Activated T-helper 1 cell treated with Interleukin-2 at 50 U/mL for 16 hours (primary cell): Measurements from ENCODE around the gene ZNF501.
A peak's percentile ranks its signal among the peaks of the same experiment; 100 is the strongest.

Experiments
- DNase-seq: peaks from one replicate; pipeline ENCODE4 v3.0.0-alpha.2; 2020; ENCODE audit warnings: low read depth

ZNF501 gene

GRCh38 chr3:44729384-44729910 lies at the start of gene ZNF501:
Gene ZNF501, plus strand, starts transcription at chr3:44729635. Its CDS starts 4,787 bp downstream, at chr3:44734422.
- DNase-seq, result peak; percentile 74

DNA sequence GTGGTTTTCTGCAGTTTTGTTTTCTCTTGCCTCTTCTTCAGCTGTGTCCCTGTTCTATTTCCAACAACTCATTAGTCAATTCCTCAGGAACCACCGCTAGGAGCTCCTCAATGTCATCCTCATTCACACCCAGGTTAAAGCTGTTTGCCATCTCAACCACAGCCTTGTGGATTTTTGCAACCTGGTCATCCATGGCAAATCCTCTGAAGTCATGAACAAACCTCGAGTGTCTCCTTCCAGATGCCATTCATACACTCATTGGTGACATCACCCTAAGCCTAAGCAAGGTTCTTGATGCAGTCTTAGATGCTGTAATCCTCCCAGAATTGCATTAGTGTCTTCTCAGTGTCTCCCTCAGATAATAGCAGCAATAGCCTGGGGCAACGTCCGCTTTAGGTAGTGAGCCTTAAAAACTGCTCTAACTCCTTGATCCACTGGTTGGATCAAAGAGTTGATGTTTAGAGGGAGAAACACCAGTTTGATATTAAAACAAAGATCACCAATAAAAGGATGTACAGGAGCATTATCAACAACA lies 48.4 kb upstream of the ZNF501 start:
- no peak for DNase-seq

GRCh38 chr3:44682182-44682896 lies 47.1 kb upstream of the ZNF501 start:
- DNase-seq, result no peak

DNA sequence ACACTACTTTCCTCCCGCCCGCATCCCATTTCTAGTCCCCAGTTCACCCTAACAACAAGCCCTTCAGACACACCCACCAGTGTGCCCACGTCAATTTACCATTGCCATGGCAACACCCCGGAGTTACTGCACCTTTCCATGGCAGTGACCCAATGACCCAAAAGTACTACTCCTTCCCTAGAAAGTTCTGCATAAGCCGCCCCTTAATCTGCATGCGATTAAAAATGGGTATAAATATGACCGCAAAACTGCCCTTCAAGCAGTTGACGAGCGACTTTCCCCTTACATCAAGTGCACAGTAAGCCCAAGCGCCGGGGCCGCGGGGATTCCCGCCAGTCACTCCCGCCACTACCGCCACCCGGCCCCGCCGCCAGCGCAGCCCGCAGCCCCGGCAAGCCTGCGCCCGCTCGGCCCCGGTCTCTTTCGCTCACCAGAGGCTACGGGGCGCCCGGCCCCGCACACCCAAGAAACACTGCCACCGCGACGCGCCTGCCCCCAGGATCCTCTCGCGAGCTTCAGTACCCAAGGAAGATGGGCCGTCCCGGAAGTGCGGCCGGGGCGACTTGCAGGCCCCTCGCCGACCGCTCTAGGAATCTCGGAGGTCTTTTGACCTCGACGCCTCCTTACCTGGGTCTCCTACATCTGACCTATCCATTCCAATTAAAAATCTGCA lies 44.2 kb upstream of the ZNF501 start:
- peak; percentile 36 for DNase-seq

- DNase-seq, result no peak
Measured at GRCh38 chr3:44687898-44688297, 41.5 kb upstream of the ZNF501 start.

DNA sequence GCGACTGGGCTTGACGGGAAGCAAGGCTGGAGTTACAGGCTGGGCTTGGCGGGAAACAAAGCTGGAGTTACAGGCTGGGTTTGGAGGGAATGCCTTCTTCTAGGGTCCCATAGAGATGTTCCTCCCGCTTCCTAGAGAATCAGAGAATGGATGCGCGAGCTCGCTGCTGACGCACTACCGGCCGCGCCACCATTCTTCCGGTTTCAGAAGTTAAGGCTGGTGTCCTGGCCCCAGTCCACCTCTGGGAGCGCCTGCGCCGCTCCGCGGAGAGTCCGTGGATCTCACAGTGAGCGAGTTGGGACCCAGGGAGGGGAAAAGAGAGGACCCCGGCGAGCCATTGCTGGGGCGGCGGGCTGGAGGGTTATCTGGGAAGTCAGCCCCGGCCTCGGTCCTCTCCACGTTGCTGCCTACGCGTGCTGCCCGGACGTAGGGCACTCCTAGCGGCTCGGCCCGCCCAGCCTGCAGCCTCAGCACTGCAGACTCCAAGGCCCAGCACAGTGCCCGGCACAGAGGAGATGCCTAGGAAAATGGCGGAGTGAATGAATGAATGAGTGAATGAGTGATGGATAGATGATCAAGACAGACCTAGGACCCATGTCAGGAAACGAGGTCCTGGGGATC lies 16.9 kb upstream of the ZNF501 start, which contains the start of gene ZNF502:
TSS of gene ZNF502 (plus strand) at position 206 of the 621 bp plus-strand sequence. CDS start 7,602 bp downstream, outside the sequence.
- DNase-seq, result peak; percentile 24

- no peak for DNase-seq
Measured at GRCh38 chr3:44721231-44722102, 8.0 kb upstream of the ZNF501 start.

GRCh38 chr3:44722103-44722401 lies 7.4 kb upstream of the ZNF501 start:
- DNase-seq, result no peak

GRCh38 chr3:44734646-44735168 lies 5.3 kb downstream of the ZNF501 start:
- DNase-seq, result no peak

- no peak for DNase-seq
Measured at GRCh38 chr3:44761101-44761423, 31.6 kb downstream of the ZNF501 start.

DNA sequence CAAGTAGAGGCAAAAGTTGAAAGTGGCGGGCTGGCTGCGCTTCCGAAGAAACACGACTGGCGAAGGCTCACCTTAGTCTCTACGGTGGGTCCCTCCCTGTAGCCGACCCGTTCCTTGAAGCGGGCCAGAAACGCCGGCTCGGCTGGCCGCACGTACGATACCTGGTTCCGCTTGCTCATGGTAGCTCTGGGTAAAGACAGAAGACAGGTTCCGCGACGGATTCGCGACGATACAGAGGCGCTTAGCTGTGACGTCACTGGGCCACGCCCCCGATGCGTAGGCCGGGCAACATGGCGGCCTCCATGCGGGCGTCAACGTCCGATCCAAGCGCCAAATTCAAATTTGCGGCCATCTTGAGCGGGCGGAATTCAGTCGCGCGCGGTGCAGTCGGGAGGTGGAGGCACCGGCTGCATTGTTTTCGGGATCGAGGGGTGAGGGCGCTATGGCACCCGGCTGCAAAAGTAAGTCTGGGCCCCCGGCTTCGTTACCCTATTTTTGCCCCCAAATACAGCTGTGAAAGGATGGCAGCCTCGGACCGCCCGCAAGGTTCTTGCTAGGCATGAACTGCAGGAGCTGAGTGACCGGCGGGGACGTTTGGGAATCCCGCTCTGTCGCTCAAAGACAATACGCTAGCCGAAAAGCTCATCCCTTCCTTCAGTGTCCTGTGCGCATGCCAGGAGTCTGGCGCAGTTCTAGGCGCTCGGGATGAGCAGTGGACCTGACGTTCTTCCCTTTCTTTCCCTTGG lies 32.2 kb downstream of the ZNF501 start, which contains the start of the genes KIAA1143 and KIF15:
TSS of gene KIAA1143 (minus strand) at position 196 of the 746 bp plus-strand sequence. CDS start at position 179, 17 bp downstream.
TSS of gene KIF15 (plus strand) at position 371 of the 746 bp plus-strand sequence. CDS start at position 443, 72 bp downstream.
- peak; percentile 90 for DNase-seq

DNA sequence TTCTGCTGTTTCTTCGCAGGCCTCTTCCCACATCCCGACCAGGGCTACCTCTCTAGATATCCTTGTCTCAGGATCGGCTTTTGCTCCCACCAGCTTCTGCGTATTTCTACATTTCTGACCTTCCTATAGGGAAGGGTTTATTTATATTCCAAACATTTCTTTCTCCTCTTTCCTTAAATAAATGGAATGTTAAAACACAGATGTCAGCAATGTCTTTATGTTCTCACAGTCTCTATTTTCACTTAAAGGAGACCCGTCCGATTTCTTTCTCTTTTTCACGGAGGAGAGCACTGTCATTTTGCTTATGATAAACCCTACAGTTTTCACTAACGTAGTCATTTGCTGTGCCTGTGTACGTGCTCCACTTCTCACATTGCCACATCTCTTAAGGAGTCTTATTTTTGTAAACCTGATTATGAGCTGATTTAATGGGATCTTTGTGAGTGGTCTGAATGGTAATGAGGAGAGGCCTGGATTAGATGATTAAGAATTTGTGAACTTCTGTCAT lies 32.8 kb downstream of the ZNF501 start:
- DNase-seq, result no peak

GRCh38 chr3:44762690-44763089 lies 33.3 kb downstream of the ZNF501 start:
- no peak for DNase-seq

GRCh38 chr3:44764248-44764647 lies 34.8 kb downstream of the ZNF501 start:
- no peak for DNase-seq

- no peak for DNase-seq
Measured at GRCh38 chr3:44771424-44772098, 42.1 kb downstream of the ZNF501 start.

DNA sequence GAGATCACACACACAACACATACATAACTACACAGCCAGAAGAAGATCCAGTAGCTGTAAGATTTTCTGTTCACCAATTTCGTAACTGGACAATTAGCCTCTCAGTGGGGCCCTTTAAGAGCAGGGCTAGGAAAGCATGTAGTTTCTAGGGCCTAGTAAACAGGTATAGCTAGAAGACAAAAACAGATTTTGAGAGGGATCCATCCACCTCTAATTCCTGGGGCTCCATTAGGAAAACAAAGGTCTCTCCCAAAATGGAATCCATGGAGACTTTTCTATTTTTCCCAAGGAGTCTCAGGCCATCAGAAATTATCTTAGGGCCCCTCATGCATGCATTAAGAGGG lies 42.6 kb downstream of the ZNF501 start:
- DNase-seq, result no peak

DNA sequence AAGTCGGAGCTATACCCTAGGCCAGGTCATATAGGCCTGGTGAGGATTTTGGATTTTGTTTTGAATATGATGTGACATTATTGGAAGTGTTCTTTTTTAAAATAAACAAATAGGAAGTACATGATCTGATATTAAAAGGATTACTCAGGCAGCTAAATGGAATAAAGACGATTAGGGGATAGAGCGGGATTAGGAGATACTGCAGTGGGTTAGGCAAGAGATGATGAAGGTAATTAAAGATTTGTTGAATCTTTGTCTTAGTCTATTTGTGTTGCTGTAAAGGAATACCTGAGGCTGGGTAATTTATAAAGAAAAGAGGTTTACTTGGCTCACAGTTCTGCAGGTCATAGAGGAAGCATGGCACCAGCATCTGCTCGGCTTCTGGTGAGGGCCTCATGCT lies 53.5 kb downstream of the ZNF501 start:
- DNase-seq, result no peak
